ENCODE measurements around the gene XIRP2.

GRCh38 chr2:167258712-167259111, 370.4 kb downstream of the XIRP2 start:
- TF ChIP-seq CTCF (IDR thresholded peaks at IDR 0.05): no peak
- no peak for TF ChIP-seq POLR2AphosphoS5 (IDR thresholded peaks at IDR 0.05)
- TF ChIP-seq EP300 (IDR thresholded peaks at IDR 0.05; ENCODE audit: low read depth): no peak
- TF ChIP-seq POLR2A (IDR thresholded peaks at IDR 0.05): no peak

Measured in transverse colon (tissue), 4 donors.